SU-DHL-6 (cell line): ENCODE data around the gene ASCC2.

Experiments
- H2AFZ ChIP-seq: fragments of 200-600 bp; sonication (generic); 2 replicates; pipeline ENCODE4 v1.6.1; 2014; ENCODE audit warnings: low read depth, mild to moderate bottlenecking, moderate library complexity, mixed read lengths, antibody characterized with exemption, low read length; ENCODE audit not compliant: severe bottlenecking
- H3F3A ChIP-seq: fragments of 200-600 bp; shearing (Covaris generic); 2 replicates; pipeline ENCODE4 v1.6.0; 2016; ENCODE audit warnings: antibody characterized with exemption, mild to moderate bottlenecking; ENCODE audit not compliant: insufficient read depth
- H3K27ac ChIP-seq: fragments of 200-600 bp; sonication (generic); 2 replicates; pipeline ENCODE4 v1.5.1; 2016; ENCODE audit warnings: low read depth, mild to moderate bottlenecking, low read length, moderate library complexity, mixed read lengths
- H3K27me3 ChIP-seq: fragments of 200-600 bp; sonication (generic), shearing (Covaris generic); 2 replicates; pipeline ENCODE4 v1.6.0; 2014; ENCODE audit warnings: mild to moderate bottlenecking, low read length
- H3K36me3 ChIP-seq: fragments of 200-600 bp; sonication (generic); 2 replicates; pipeline ENCODE4 v1.6.1; 2014; ENCODE audit warnings: mild to moderate bottlenecking, low read length, mixed read lengths
- H3K4me2 ChIP-seq: fragments of 300-600, 200-600 bp; shearing (Covaris generic), sonication (generic); 2 replicates; pipeline ENCODE4 v1.6.0; 2014; ENCODE audit warnings: low read length, low read depth, mild to moderate bottlenecking; ENCODE audit not compliant: poor library complexity, severe bottlenecking
- H3K4me3 ChIP-seq: fragments of 200-600 bp; sonication (generic); 2 replicates; pipeline ENCODE4 v1.5.1; 2014; ENCODE audit warnings: antibody characterized with exemption, low read length, mild to moderate bottlenecking, mixed read lengths; ENCODE audit not compliant: insufficient read depth, poor library complexity, severe bottlenecking
- H3K79me2 ChIP-seq: fragments of 200-600 bp; sonication (generic); 2 replicates; pipeline ENCODE4 v1.6.1; 2014; ENCODE audit warnings: mild to moderate bottlenecking, low read length, moderate library complexity; ENCODE audit not compliant: insufficient read depth
- H3K9ac ChIP-seq: fragments of 200-600 bp; sonication (generic); 2 replicates; pipeline ENCODE4 v1.7.0; 2014; ENCODE audit warnings: mild to moderate bottlenecking, low read length
- H3K9me2 ChIP-seq: fragments of 200-600 bp; sonication (generic); replicated peaks from 2 replicates; pipeline ENCODE4 v1.6.1; 2014; ENCODE audit warnings: low read length; ENCODE audit not compliant: insufficient read depth
- H3K9me3 ChIP-seq: fragments of 200-600 bp; sonication (generic); 2 replicates; pipeline ENCODE4 v1.6.1; 2014; ENCODE audit warnings: low read length, mixed read lengths; ENCODE audit not compliant: insufficient read depth
- H4K20me1 ChIP-seq: fragments of 200-600 bp; sonication (generic); 2 replicates; pipeline ENCODE4 v1.6.1; 2014; ENCODE audit warnings: low read depth, mild to moderate bottlenecking, antibody characterized with exemption, low read length, moderate library complexity, mixed read lengths
- EZH2phosphoT487 ChIP-seq: fragments of 200-600 bp; sonication (generic), shearing (Covaris generic); conservative IDR thresholded peaks from 2 replicates; pipeline ENCODE4 v1.6.1; 2018; ENCODE audit warnings: mild to moderate bottlenecking, antibody characterized with exemption, low read length, moderate library complexity, mixed read lengths
- TF ChIP-seq, protein P1 (sequence below): fragments of 200-600 bp; sonication (generic); IDR thresholded peaks from one replicate; pipeline ENCODE4 v1.5.1; 2017; ENCODE audit warnings: antibody characterized with exemption, mild to moderate bottlenecking, low read length, moderate library complexity; ENCODE audit not compliant: insufficient read depth, poor library complexity, severe bottlenecking

ASCC2 gene

DNA sequence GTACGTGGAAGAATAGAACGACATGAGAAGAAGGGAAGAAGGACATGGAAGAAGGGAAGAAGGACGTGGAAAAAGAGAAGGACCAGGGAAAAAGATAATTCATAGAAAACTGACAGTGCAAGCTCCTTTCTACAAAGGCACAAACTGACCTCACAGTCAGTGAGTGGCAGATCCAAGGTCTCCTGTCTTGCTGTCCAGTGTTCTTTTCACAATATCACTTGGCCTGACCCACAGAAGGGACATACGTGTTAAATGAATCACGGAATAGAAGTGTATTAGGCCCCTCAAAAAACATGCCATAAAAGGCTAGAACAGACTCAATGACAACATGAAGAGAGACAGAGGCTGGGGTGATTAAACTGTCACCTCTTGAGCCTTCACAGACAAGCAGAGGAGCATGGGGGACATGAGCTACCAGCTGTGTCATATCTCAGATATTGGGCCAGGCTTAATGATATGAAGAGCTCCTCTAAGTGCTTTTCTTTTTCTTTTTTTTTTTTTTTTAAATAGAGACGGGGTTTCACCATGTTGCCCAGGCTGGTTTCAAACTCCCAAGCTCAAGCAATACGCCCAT is 4.6 kb downstream of the ASCC2 start:
- Histone ChIP-seq H4K20me1 (no peaks in the 10 kb centered on the region; the same call in 1 of the 2 replicates), H3K9ac (no peak overlapping the region), H3K79me2 (peaks cover 26% of the 10 kb centered on the region), H3K4me3 (no peak overlapping the region), H3F3A (no peaks in the 10 kb centered on the region), H3K4me2 (no peak overlapping the region), H3K27me3 (no peaks in the 10 kb centered on the region), H3K36me3 (peaks cover 2% of the 10 kb centered on the region; the same call in 1 of the 2 replicates), H3K9me2 (no peaks in the 10 kb centered on the region), H3K27ac (no peak overlapping the region), H3K9me3 (no peaks in the 10 kb centered on the region), H2AFZ (no peak overlapping the region)
- TF ChIP-seq, protein P1, sequence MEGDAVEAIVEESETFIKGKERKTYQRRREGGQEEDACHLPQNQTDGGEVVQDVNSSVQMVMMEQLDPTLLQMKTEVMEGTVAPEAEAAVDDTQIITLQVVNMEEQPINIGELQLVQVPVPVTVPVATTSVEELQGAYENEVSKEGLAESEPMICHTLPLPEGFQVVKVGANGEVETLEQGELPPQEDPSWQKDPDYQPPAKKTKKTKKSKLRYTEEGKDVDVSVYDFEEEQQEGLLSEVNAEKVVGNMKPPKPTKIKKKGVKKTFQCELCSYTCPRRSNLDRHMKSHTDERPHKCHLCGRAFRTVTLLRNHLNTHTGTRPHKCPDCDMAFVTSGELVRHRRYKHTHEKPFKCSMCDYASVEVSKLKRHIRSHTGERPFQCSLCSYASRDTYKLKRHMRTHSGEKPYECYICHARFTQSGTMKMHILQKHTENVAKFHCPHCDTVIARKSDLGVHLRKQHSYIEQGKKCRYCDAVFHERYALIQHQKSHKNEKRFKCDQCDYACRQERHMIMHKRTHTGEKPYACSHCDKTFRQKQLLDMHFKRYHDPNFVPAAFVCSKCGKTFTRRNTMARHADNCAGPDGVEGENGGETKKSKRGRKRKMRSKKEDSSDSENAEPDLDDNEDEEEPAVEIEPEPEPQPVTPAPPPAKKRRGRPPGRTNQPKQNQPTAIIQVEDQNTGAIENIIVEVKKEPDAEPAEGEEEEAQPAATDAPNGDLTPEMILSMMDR: no peak
- TF ChIP-seq EZH2phosphoT487: no peak

DNA sequence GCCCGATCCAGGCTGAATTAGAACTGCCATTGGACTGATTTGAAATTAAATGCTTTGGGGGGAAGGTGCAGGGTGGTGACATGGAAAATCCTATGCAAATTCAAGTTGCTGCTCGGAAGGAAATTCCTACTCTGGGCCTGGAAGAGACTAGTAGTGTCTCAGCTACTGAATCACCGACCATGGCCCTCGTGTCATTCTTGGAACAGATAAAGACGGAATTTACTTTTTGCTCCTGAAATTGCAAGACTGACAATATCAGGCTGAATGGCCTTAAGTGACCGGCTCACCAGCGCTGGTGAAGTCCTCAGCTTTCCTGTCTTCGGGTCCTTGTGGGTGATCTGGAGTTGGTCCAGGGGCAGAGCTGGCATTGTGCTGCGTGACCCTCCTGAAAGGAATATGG is 6.1 kb downstream of the ASCC2 start:
- TF ChIP-seq EZH2phosphoT487: no peak
- TF ChIP-seq, protein P1: no peak
- peaks cover 17% of the 10 kb centered on the region for H3K79me2 ChIP-seq
- H3K9me3 ChIP-seq: no peaks in the 10 kb centered on the region
- H3K27me3 ChIP-seq: no peaks in the 10 kb centered on the region
- H4K20me1 ChIP-seq: no peaks in the 10 kb centered on the region; the same call in 1 of the 2 replicates
- no peaks in the 10 kb centered on the region for H3F3A ChIP-seq
- H3K27ac ChIP-seq: no peak overlapping the region
- H3K4me2 ChIP-seq: no peak overlapping the region
- no peaks in the 10 kb centered on the region for H3K9me2 ChIP-seq
- H3K9ac ChIP-seq: no peak overlapping the region
- H3K4me3 ChIP-seq: no peak overlapping the region
- H3K36me3 ChIP-seq: peaks cover 2% of the 10 kb centered on the region; the same call in 1 of the 2 replicates
- no peak overlapping the region for H2AFZ ChIP-seq

DNA sequence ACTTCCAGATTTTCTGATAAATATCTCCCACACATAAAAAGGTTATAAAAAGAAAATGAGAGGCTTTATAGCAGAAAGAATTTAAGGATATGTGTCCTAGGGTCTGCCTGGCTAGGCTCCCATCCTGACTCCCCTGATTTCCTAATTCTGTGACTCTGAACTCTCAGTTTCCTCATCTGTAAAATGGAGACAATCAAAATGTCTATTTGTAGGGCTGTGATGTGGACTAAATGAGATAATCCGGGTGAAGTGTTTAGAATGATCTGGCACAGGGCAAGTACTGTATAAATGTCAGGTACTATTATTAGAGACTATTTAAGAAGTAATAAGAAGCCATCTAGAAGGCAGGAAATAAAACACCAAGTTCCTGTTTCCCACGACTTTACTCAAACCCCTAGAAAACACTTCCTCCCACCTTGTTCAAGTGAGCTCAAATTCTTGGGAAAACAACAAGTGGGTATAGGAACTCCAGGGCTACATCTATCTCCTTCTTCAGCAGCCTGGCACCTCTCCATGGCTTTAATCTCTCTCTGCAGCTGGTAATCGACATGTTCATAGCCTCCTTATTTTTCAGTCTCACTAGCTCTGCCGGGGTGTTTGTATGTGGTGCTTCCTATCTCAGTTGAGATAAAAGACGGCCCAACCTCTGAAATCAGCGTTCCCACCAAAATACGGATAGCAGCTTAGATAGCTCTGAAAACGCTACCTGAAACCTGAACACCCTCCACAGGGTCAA is 6.7 kb downstream of the ASCC2 start:
- TF ChIP-seq EZH2phosphoT487: no peak
- TF ChIP-seq, protein P1: no peak

More for the DNA sequence above, 6.7 kb downstream of the ASCC2 start:
- Histone ChIP-seq H3K9me2 (no peaks in the 10 kb centered on the region), H3K27me3 (no peaks in the 10 kb centered on the region), H3K9me3 (no peaks in the 10 kb centered on the region), H3K9ac (no peak overlapping the region), H3K4me2 (no peak overlapping the region), H3F3A (no peaks in the 10 kb centered on the region), H3K4me3 (no peak overlapping the region), H3K36me3 (peaks cover 2% of the 10 kb centered on the region; the same call in 1 of the 2 replicates), H2AFZ (no peak overlapping the region), H3K79me2 (peaks cover 11% of the 10 kb centered on the region), H3K27ac (no peak overlapping the region), H4K20me1 (no peaks in the 10 kb centered on the region; the same call in 1 of the 2 replicates)
